SK-N-SH (cell line): ENCODE measurements around the gene H1-8. TPM values are rescaled to one million over a fixed set of nuclear protein-coding genes. Genes with fewer than 3 reads are reported as not detected.

Source experiments
- CTCF ChIA-PET: fragments of 300-600, 350-600 bp; formaldehyde crosslinking; extraction: SDS; loops from one replicate; lab custom pipeline; 2021; lab: Yijun Ruan, JAX
- POLR2A ChIA-PET: fragments of 350-600 bp; sonication (Branson Sonifier 250); formaldehyde crosslinking; extraction: SDS; loops from one replicate; lab custom pipeline; 2020; ENCODE audit warnings: antibody characterized with exemption, inconsistent platforms; lab: Yijun Ruan, JAX
- DNase-seq: peaks from one replicate; pipeline ENCODE4 v3.0.0; 2012
- H2AFZ ChIP-seq: fragments of 200-600 bp; sonication (generic); 2 replicates; pipeline ENCODE4 v1.8.1; 2016; ENCODE audit warnings: antibody characterized with exemption, mild to moderate bottlenecking, low read depth
- H3F3A ChIP-seq: fragments of 200-600 bp; sonication (generic); replicated peaks from 2 replicates; pipeline ENCODE3; 2016; ENCODE audit warnings: antibody characterized with exemption, mild to moderate bottlenecking; ENCODE audit not compliant: insufficient read depth
- H3K27ac ChIP-seq, 2 experiments: fragments of 200-500 bp in 1 of 2; fragments of 200-600 bp in 1 of 2; sonication (Bioruptor generic) in 1 of 2; sonication (generic), shearing (Covaris generic) in 1 of 2; 2 replicates each; pipeline versions ENCODE4 v1.5.1 to v1.6.1; 2014 to 2016; ENCODE audit warnings: low read depth in 2 of 2, inconsistent platforms in 1 of 2, low read length in 1 of 2, mild to moderate bottlenecking in 1 of 2, mixed read lengths in 1 of 2
- H3K27me3 ChIP-seq: fragments of 200-600 bp; sonication (generic), shearing (Covaris generic); 2 replicates; pipeline ENCODE4 v1.6.1; 2016; ENCODE audit warnings: mixed run types; ENCODE audit not compliant: insufficient read depth
- H3K36me3 ChIP-seq, 2 experiments: fragments of 200-500 bp in 1 of 2; fragments of 200-600 bp in 1 of 2; sonication (Bioruptor generic) in 1 of 2; sonication (generic) in 1 of 2; replicated peaks in 1 of 2; 2 replicates each; pipeline versions ENCODE3 to v1.5.1; 2014 to 2016; ENCODE audit warnings: low read length in 1 of 2, mild to moderate bottlenecking in 1 of 2; ENCODE audit not compliant: insufficient read depth in 2 of 2, control insufficient read depth in 1 of 2
- H3K4me1 ChIP-seq, 2 experiments: fragments of 200-500 bp in 1 of 2; fragments of 200-600 bp in 1 of 2; sonication (Bioruptor generic) in 1 of 2; sonication (generic), shearing (Covaris generic) in 1 of 2; 2 replicates each; pipeline versions ENCODE4 v1.5.1 to v1.6.1; 2014 to 2016; ENCODE audit warnings: low read depth in 1 of 2, low read length in 1 of 2, mixed run types in 1 of 2; ENCODE audit not compliant: insufficient read depth in 2 of 2, control insufficient read depth in 1 of 2
- H3K4me2 ChIP-seq: fragments of 200-600 bp; sonication (generic), shearing (Covaris generic); 2 replicates; pipeline ENCODE4 v1.6.1; 2017; ENCODE audit warnings: mixed run types
- H3K4me3 ChIP-seq, 2 experiments: fragments of 200-500 bp in 1 of 2; fragments of 200-600 bp in 1 of 2; sonication (Bioruptor generic) in 1 of 2; sonication (generic), shearing (Covaris generic) in 1 of 2; 2 replicates each; pipeline versions ENCODE4 v1.5.1 to v1.8.1; 2014 to 2016; ENCODE audit warnings: low read depth in 2 of 2, inconsistent platforms in 1 of 2, low read length in 1 of 2, mild to moderate bottlenecking in 1 of 2, mixed read lengths in 1 of 2, moderate library complexity in 1 of 2
- H3K79me2 ChIP-seq: fragments of 200-600 bp; sonication (generic); 2 replicates; pipeline ENCODE4 v1.8.1; 2017; ENCODE audit warnings: mild to moderate bottlenecking; ENCODE audit not compliant: insufficient read depth
- H3K9ac ChIP-seq: fragments of 200-600 bp; sonication (generic); 2 replicates; pipeline ENCODE4 v1.6.1; 2017; ENCODE audit warnings: mixed run types
- H3K9me2 ChIP-seq: fragments of 200-600 bp; sonication (generic); 2 replicates; pipeline ENCODE4 v1.6.1; 2017; ENCODE audit warnings: mixed run types
- H3K9me3 ChIP-seq: fragments of 200-600 bp; sonication (generic); 2 replicates; pipeline ENCODE4 v1.6.1; 2017; ENCODE audit warnings: mixed run types, mild to moderate bottlenecking, moderate library complexity
- H4K20me1 ChIP-seq: fragments of 200-600 bp; sonication (generic); 2 replicates; pipeline ENCODE4 v1.6.1; 2017; ENCODE audit warnings: mild to moderate bottlenecking, mixed run types; ENCODE audit not compliant: insufficient read depth
- CHD2 ChIP-seq: fragments of 150-350 bp; IDR thresholded peaks from 2 replicates; pipeline ENCODE4 v1.6.1; 2018; ENCODE audit warnings: low read length; ENCODE audit not compliant: partially characterized antibody
- CTCF ChIP-seq: fragments of 200-600 bp; sonication (generic); IDR thresholded peaks from 2 replicates; pipeline ENCODE4 v1.6.1; 2017; ENCODE audit warnings: antibody characterized with exemption, mild to moderate bottlenecking, moderate library complexity
- ELF1 ChIP-seq: IDR thresholded peaks from 2 replicates; pipeline ENCODE4 v1.4.0; 2012
- EZH2phosphoT487 ChIP-seq: fragments of 200-600 bp; sonication (generic); IDR thresholded peaks from 2 replicates; pipeline ENCODE4 v1.6.1; 2017; ENCODE audit warnings: low read depth, mixed run types, mild to moderate bottlenecking, antibody characterized with exemption, moderate library complexity, borderline replicate concordance
- FOXJ3 ChIP-seq: sonication (generic); formaldehyde crosslinking; IDR thresholded peaks from 2 replicates; pipeline ENCODE4 v1.5.1; 2020; ENCODE audit warnings: mild to moderate bottlenecking, missing genetic modification reagents
- FOXM1 ChIP-seq: IDR thresholded peaks from 2 replicates; pipeline ENCODE4 v1.4.0; 2012; ENCODE audit warnings: low read depth, mild to moderate bottlenecking
- GABPA ChIP-seq: IDR thresholded peaks from 2 replicates; pipeline ENCODE4 v1.4.0; 2012; ENCODE audit warnings: low read depth, mild to moderate bottlenecking
- MEF2A ChIP-seq: IDR thresholded peaks from 2 replicates; pipeline ENCODE4 v1.4.0; 2012; ENCODE audit warnings: low read depth, borderline replicate concordance
- MXI1 ChIP-seq: IDR thresholded peaks from 2 replicates; pipeline ENCODE4 v1.6.1; 2012; ENCODE audit warnings: mild to moderate bottlenecking, low read depth, low read length, improper control_type of control experiment
- NFIC ChIP-seq: IDR thresholded peaks from 2 replicates; pipeline ENCODE4 v1.4.0; 2012; ENCODE audit warnings: borderline replicate concordance
- NRF1 ChIP-seq: IDR thresholded peaks from 2 replicates; pipeline ENCODE4 v1.6.1; 2012; ENCODE audit warnings: low read depth, mild to moderate bottlenecking, low read length
- RAD21 ChIP-seq: IDR thresholded peaks from 2 replicates; pipeline ENCODE4 v1.6.1; 2012; ENCODE audit warnings: mild to moderate bottlenecking, low read length
- RCOR1 ChIP-seq: fragments of 150-350 bp; IDR thresholded peaks from 2 replicates; pipeline ENCODE4 v1.6.1; 2017; ENCODE audit warnings: antibody characterized with exemption, low read length
- REST ChIP-seq: IDR thresholded peaks from 2 replicates; pipeline ENCODE4 v1.6.1; 2012; ENCODE audit warnings: mild to moderate bottlenecking, low read depth, low read length, moderate library complexity
- RFX5 ChIP-seq: IDR thresholded peaks from 2 replicates; pipeline ENCODE4 v1.6.1; 2012; ENCODE audit warnings: mild to moderate bottlenecking, improper control_type of control experiment, low read length
- RXRA ChIP-seq: IDR thresholded peaks from 2 replicates; pipeline ENCODE4 v1.4.0; 2012; ENCODE audit warnings: low read depth, mild to moderate bottlenecking, borderline replicate concordance
- SIN3A ChIP-seq: IDR thresholded peaks from 2 replicates; pipeline ENCODE4 v1.6.1; 2012; ENCODE audit warnings: low read depth, mild to moderate bottlenecking, low read length, moderate library complexity, borderline replicate concordance
- TCF12 ChIP-seq: IDR thresholded peaks from 2 replicates; pipeline ENCODE4 v1.4.0; 2012
- USF1 ChIP-seq: IDR thresholded peaks from 2 replicates; pipeline ENCODE4 v1.4.0; 2012; ENCODE audit warnings: low read depth, borderline replicate concordance
- YY1 ChIP-seq: IDR thresholded peaks from 2 replicates; pipeline ENCODE4 v1.4.0; 2012; ENCODE audit warnings: low read depth, mild to moderate bottlenecking
- ZBTB33 ChIP-seq: IDR thresholded peaks from 2 replicates; pipeline ENCODE4 v1.4.0; 2012; ENCODE audit warnings: low read depth, borderline replicate concordance
- WGBS: methylation state at CpG from one replicate; pipeline ENCODE4 v1.1.6; 2017; ENCODE audit warnings: low lambda C conversion rate; 5-methylcytosine and 5-hydroxymethylcytosine counted together
- polyA plus RNA-seq, 3 experiments: library from polyadenylated mRNA; depleted of rRNA; stranded (reverse); fragments of >200 nt; gene quantifications; 2 replicates each; pipeline ENCODE4 v1.2.3, GENCODE V29; 2012

H1-8 gene
- polyA plus RNA-seq, 1 of the 3 experiments (the other 2 are of a cell fraction), result not detected

- no peak for TF ChIP-seq CTCF
- no peak for TF ChIP-seq NRF1
- TF ChIP-seq TCF12, result no peak
- no peak for TF ChIP-seq YY1
- no peak for TF ChIP-seq GABPA
- TF ChIP-seq RFX5, result no peak
- no peak for TF ChIP-seq REST
- no peak for TF ChIP-seq NFIC
- no peak for TF ChIP-seq RXRA
Measured at GRCh38 chr3:129596194-129597086, 53.5 kb downstream of the H1-8 start (continued).

GRCh38 chr3:129597087-129597999 lies 54.4 kb downstream of the H1-8 start:
- Histone ChIP-seq H3K4me1 (peaks cover 2 to 19% of the 10 kb centered on the region in 2 experiments; a peak in 3 of 4 replicates), H3K27ac (peak overlapping the region in 1 of 2 experiments; percentile 75; a peak in 1 of 4 replicates), H3K9me3 (no peaks in the 10 kb centered on the region), H3K27me3 (no peaks in the 10 kb centered on the region), H3K79me2 (peaks cover 33% of the 10 kb centered on the region), H3K4me2 (peak overlapping the region; percentile 70; the same call in 1 of the 2 replicates), H3K36me3 (no peaks in the 10 kb centered on the region), H4K20me1 (no peaks in the 10 kb centered on the region), H3F3A (peaks cover 3% of the 10 kb centered on the region), H3K9me2 (no peaks in the 10 kb centered on the region), H3K4me3 (no peak overlapping the region), H2AFZ (no peak overlapping the region), H3K9ac (peak overlapping the region; percentile 34; the same call in 1 of the 2 replicates)
- ChIA-PET CTCF (interaction anchor here (0.6 to 1.3 kb wide), 3 partner anchors 33 to 346 kb away, joined by 3 to 4 read pairs (median 3); no protein-coding TSS in a partner anchor), POLR2A (no interaction called here)
- 92% methylated on average over 22 of the region's 31 CpGs for WGBS
- DNase-seq, result no peak
- TF ChIP-seq RAD21, result no peak
- no peak for TF ChIP-seq SIN3A
- no peak for TF ChIP-seq MEF2A
- TF ChIP-seq FOXM1, result no peak
- no peak for TF ChIP-seq MXI1
- no peak for TF ChIP-seq USF1
- TF ChIP-seq ZBTB33, result no peak
- no peak for TF ChIP-seq EZH2phosphoT487
- no peak for TF ChIP-seq RCOR1
- TF ChIP-seq CHD2, result no peak
- no peak for TF ChIP-seq NFIC
- TF ChIP-seq FOXJ3 (CRISPR knock-in tag), result no peak
- no peak for TF ChIP-seq ELF1
